Hepatocyte (in vitro differentiated cells): ENCODE data around the gene WDR54.

ENCODE experiments used
- EZH2 ChIP-seq: fragments of 200-600 bp; sonication (generic); IDR thresholded peaks from 2 replicates; pipeline ENCODE4 v1.6.1; 2016; ENCODE audit warnings: antibody characterized with exemption, mild to moderate bottlenecking, borderline replicate concordance
- EZH2phosphoT487 ChIP-seq: fragments of 200-600 bp; sonication (generic); IDR thresholded peaks from one replicate; pipeline ENCODE4 v1.6.1; 2018; ENCODE audit warnings: antibody characterized with exemption, mild to moderate bottlenecking, low read depth, moderate library complexity; ENCODE audit not compliant: unreplicated experiment, severe bottlenecking
- TF ChIP-seq, protein P1 (sequence below): fragments of 200-600 bp; sonication (generic); IDR thresholded peaks from 2 replicates; pipeline ENCODE4 v1.5.1; 2016; ENCODE audit warnings: antibody characterized with exemption, mild to moderate bottlenecking; ENCODE audit not compliant: poor library complexity

DNA sequence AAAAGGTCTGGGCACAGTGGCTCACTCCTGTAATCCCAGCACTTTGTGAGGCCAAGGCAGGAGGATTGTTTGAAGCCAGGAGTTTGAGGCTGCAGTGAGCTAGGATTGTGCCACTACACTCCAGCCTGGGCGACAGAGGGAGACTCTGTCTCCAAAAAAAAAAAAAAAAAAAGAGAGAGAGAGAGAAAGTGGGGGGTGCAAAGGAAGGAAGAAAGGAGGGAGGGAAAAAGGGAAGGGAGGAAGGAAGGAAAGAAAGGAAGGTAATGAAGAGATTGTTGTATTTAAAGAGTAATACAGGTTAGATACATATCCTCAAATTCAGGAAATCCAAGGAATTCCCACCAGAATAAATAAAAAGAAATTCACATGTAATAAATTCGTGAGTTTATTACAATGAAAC is 19.6 kb upstream of the WDR54 start:
- TF ChIP-seq EZH2: no peak
- TF ChIP-seq, protein P1, sequence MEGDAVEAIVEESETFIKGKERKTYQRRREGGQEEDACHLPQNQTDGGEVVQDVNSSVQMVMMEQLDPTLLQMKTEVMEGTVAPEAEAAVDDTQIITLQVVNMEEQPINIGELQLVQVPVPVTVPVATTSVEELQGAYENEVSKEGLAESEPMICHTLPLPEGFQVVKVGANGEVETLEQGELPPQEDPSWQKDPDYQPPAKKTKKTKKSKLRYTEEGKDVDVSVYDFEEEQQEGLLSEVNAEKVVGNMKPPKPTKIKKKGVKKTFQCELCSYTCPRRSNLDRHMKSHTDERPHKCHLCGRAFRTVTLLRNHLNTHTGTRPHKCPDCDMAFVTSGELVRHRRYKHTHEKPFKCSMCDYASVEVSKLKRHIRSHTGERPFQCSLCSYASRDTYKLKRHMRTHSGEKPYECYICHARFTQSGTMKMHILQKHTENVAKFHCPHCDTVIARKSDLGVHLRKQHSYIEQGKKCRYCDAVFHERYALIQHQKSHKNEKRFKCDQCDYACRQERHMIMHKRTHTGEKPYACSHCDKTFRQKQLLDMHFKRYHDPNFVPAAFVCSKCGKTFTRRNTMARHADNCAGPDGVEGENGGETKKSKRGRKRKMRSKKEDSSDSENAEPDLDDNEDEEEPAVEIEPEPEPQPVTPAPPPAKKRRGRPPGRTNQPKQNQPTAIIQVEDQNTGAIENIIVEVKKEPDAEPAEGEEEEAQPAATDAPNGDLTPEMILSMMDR: no peak
- TF ChIP-seq EZH2phosphoT487: no peak
